HepG2 (cell line): ENCODE results near the gene OR5H2. TPM values are rescaled to one million over a fixed set of nuclear protein-coding genes. Genes with fewer than 3 reads are reported as not detected.
A peak's percentile ranks its signal among the peaks of the same experiment; 100 is the strongest.

Experiments
- ATAC-seq: fragments of 200-7000 bp; cut with Tn5 transposase; 3 replicates; pipeline ENCODE4 v1.9.1; 2020; ENCODE audit warnings: mild to moderate bottlenecking, moderate library complexity
- BruUV-seq: library from RNA; stranded (reverse); fragments of 400-500 nt; replicated peaks from 2 replicates; lab custom pipeline; 2021; lab: Mats Ljungman, UMichigan
- CTCF ChIA-PET: fragments of 300-600 bp; formaldehyde crosslinking; extraction: SDS; loops from one replicate; lab custom pipeline; 2021; ENCODE audit warnings: low total read pairs, inconsistent platforms, low intra/inter-chr PET ratio; lab: Yijun Ruan, JAX
- POLR2A ChIA-PET: fragments of 350-600 bp; sonication (Branson Sonifier 250); formaldehyde crosslinking; loops from one replicate; lab custom pipeline; 2020; ENCODE audit warnings: antibody characterized with exemption, inconsistent platforms; lab: Yijun Ruan, JAX
- DNase-seq: peaks from one replicate; pipeline ENCODE4 v3.0.0-alpha.2; 2015; ENCODE audit warnings: low spot score
- FAIRE-seq: peaks from 3 replicates; lab custom pipeline; 2011; peaks lifted over from hg19 to GRCh38; lab: Jason Lieb, UNC
- H2AFZ ChIP-seq: one replicate; pipeline ENCODE4 v1.6.1; 2011; ENCODE audit warnings: low read length, inconsistent platforms
- H3K27ac ChIP-seq: fragments of 300-600 bp; 3 replicates; pipeline ENCODE4 v1.8.0; 2011; ENCODE audit warnings: mixed run types, mild to moderate bottlenecking, mixed read lengths, low read length, inconsistent platforms; ENCODE audit not compliant: insufficient read depth; ENCODE audit errors: extremely low read length
- H3K27me3 ChIP-seq, 2 experiments: fragments of 200-600 bp in 1 of 2; 2 replicates in 1 of 2; 3 replicates in 1 of 2; pipeline versions ENCODE4 v1.6.0 to v1.8.0; 2011; ENCODE audit warnings: low read length in 2 of 2, mild to moderate bottlenecking in 2 of 2, moderate library complexity in 2 of 2, inconsistent platforms in 1 of 2; ENCODE audit not compliant: insufficient read depth in 2 of 2, control insufficient read depth in 1 of 2
- H3K36me3 ChIP-seq, 2 experiments: fragments of 200-600 bp in 1 of 2; replicated peaks in 1 of 2; 2 replicates in 1 of 2; 3 replicates in 1 of 2; pipeline versions ENCODE4 v1.5.1 to v1.8.0; 2011; ENCODE audit warnings: low read length in 2 of 2, inconsistent platforms in 1 of 2; ENCODE audit not compliant: insufficient read depth in 2 of 2, control insufficient read depth in 1 of 2
- H3K4me1 ChIP-seq: 2 replicates; pipeline ENCODE4 v1.5.1; 2012; ENCODE audit warnings: low read length, inconsistent platforms; ENCODE audit not compliant: insufficient read depth
- H3K4me2 ChIP-seq: 2 replicates; pipeline ENCODE4 v1.6.0; 2011; ENCODE audit warnings: low read depth, low read length, inconsistent platforms
- H3K4me3 ChIP-seq, 3 experiments: fragments of 200-600 bp in 1 of 3; sonication (generic), shearing (Covaris generic) in 1 of 3; replicated peaks in 1 of 3; 2 replicates each; pipeline ENCODE4 v1.5.1; 2011 to 2016; ENCODE audit warnings: low read length in 3 of 3, inconsistent platforms in 2 of 3, low read depth in 2 of 3, mild to moderate bottlenecking in 2 of 3, control low read depth in 1 of 3, mixed read lengths in 1 of 3; ENCODE audit not compliant: insufficient read depth in 1 of 3
- H3K79me2 ChIP-seq: one replicate; pipeline ENCODE4 v1.6.1; 2011; ENCODE audit warnings: low read length, inconsistent platforms; ENCODE audit not compliant: insufficient read depth
- H3K9ac ChIP-seq: 2 replicates; pipeline ENCODE4 v1.6.0; 2011; ENCODE audit warnings: mild to moderate bottlenecking, low read depth, low read length, inconsistent platforms; ENCODE audit not compliant: insufficient read depth
- H3K9me3 ChIP-seq: 2 replicates; pipeline ENCODE4 v1.5.1; 2012; ENCODE audit warnings: mild to moderate bottlenecking, low read length
- H4K20me1 ChIP-seq: 2 replicates; pipeline ENCODE4 v1.6.0; 2011; ENCODE audit warnings: inconsistent platforms, mild to moderate bottlenecking, low read length, moderate library complexity; ENCODE audit not compliant: insufficient read depth
- FIP1L1 ChIP-seq: fragments of 200-400 bp; formaldehyde crosslinking; IDR thresholded peaks from 2 replicates; pipeline ENCODE4 v1.6.1; 2018; ENCODE audit warnings: low read depth, mild to moderate bottlenecking, low read length, moderate library complexity, borderline replicate concordance; ENCODE audit not compliant: insufficient read depth
- KAT8 ChIP-seq: IDR thresholded peaks from 2 replicates; pipeline ENCODE4 v1.6.1; 2016; ENCODE audit warnings: missing genetic modification reagents, missing compliant biosample characterization
- NR2F6 ChIP-seq, 2 experiments: IDR thresholded peaks; 2 replicates each; pipeline ENCODE4 v1.6.1; 2016; ENCODE audit warnings: antibody characterized with exemption in 1 of 2, mild to moderate bottlenecking in 1 of 2
- RFXANK ChIP-seq: IDR thresholded peaks from 2 replicates; pipeline ENCODE4 v1.6.1; 2016
- TEAD3 ChIP-seq: optimal IDR thresholded peaks from 2 replicates; pipeline ENCODE3; 2016; ENCODE audit warnings: borderline replicate concordance
- ZNF343 ChIP-seq: sonication (generic); formaldehyde crosslinking; IDR thresholded peaks from 2 replicates; pipeline ENCODE4 v1.4.0; 2020; ENCODE audit warnings: mild to moderate bottlenecking, missing genetic modification reagents
- ZNF350 ChIP-seq: sonication (generic); formaldehyde crosslinking; IDR thresholded peaks from 2 replicates; pipeline ENCODE4 v1.4.0; 2020; ENCODE audit warnings: mild to moderate bottlenecking, low read depth, missing genetic modification reagents, borderline replicate concordance
- ZNF577 ChIP-seq: sonication (generic); formaldehyde crosslinking; IDR thresholded peaks from 2 replicates; pipeline ENCODE4 v1.4.0; 2020; ENCODE audit warnings: mild to moderate bottlenecking, low read depth, missing genetic modification reagents, borderline replicate concordance
- ZNF737 ChIP-seq: sonication (generic); formaldehyde crosslinking; IDR thresholded peaks from 2 replicates; pipeline ENCODE4 v1.5.0; 2020; ENCODE audit warnings: missing genetic modification reagents, mild to moderate bottlenecking, borderline replicate concordance
- ZNF878 ChIP-seq: sonication (generic); formaldehyde crosslinking; IDR thresholded peaks from 2 replicates; pipeline ENCODE4 v1.8.1; 2023; ENCODE audit warnings: mild to moderate bottlenecking, missing genetic modification reagents, moderate library complexity
- WGBS: methylation state at CpG from one replicate; pipeline ENCODE4 v1.1.6; 2017; ENCODE audit warnings: low lambda C conversion rate; 5-methylcytosine and 5-hydroxymethylcytosine counted together
- in situ Hi-C: cut with HindIII; loops from 2 replicates; pipeline ENCODE4 v1.10.0; 2017; ENCODE audit warnings: low pct_unique_long_range_greater_than_20kb; ENCODE audit not compliant: extremely low pct_ligation_motif_present
- intact Hi-C: fragments of 100-400 bp; cut with micrococcal nuclease; formaldehyde crosslinking; loops from one replicate; pipeline ENCODE4 v1.10.0; 2022; ENCODE audit not compliant: unreplicated experiment
- polyA plus RNA-seq, 8 experiments: library from polyadenylated mRNA; depleted of rRNA in 3 of 8; stranded (reverse) in 7 of 8; unstranded in 1 of 8; fragments of >200 nt; fragmentation: Illumina TruSeq in 4 of 8; extraction: Trizol in 4 of 8; gene quantifications; 2 replicates each; pipeline versions ENCODE4 v1.2.1 to v1.2.3, GENCODE V29; 2011 to 2016; ENCODE audit warnings: low read depth in 4 of 8, missing spikeins in 1 of 8, mixed read lengths in 1 of 8; ENCODE audit not compliant: insufficient read depth in 1 of 8
- total RNA-seq, 5 experiments: library from RNA; depleted of rRNA; stranded (reverse); fragments of >200 nt; fragmentation: Illumina TruSeq; extraction: Trizol; gene quantifications; 2 replicates each; pipeline ENCODE4 v1.2.3, GENCODE V29; 2016; ENCODE audit warnings: low read depth in 1 of 5

The OR5H2 gene
- total and polyA plus RNA-seq, 2 of the 13 experiments (the other 11 are each of a cell fraction or from before 2014, with no cell fraction given), result not detected

GRCh38 chr3:98274914-98275313 lies 7.4 kb upstream of the OR5H2 start:
- ChIA-PET CTCF (no interaction called here), POLR2A (no interaction called here)
- TF ChIP-seq ZNF737 (no peak), ZNF343 (CRISPR knock-in tag) (no peak), FIP1L1 (no peak), ZNF878 (CRISPR knock-in tag) (no peak), ZNF577 (no peak), RFXANK (CRISPR knock-in tag) (no peak), ZNF350 (no peak), KAT8 (CRISPR knock-in tag) (no peak)
- Histone ChIP-seq H3K27ac (no peak overlapping the region), H4K20me1 (no peaks in the 10 kb centered on the region), H2AFZ (no peak overlapping the region), H3K79me2 (no peaks in the 10 kb centered on the region), H3K4me1 (no peaks in the 10 kb centered on the region), H3K9me3 (peaks cover 6% of the 10 kb centered on the region; the same call in 1 of the 2 replicates), H3K4me3 (no peak overlapping the region), H3K9ac (no peak overlapping the region), H3K4me2 (no peak overlapping the region), H3K27me3 (no peaks in the 10 kb centered on the region; a peak in 1 of 5 replicates), H3K36me3 (no peaks in the 10 kb centered on the region)
- FAIRE-seq (no peak), ATAC-seq (no peak), DNase-seq (no peak)
- no TSS peak for BruUV-seq
- intact Hi-C loops (no loop called here), in situ Hi-C loops (no loop called here)
- 43% methylated on average over 3 of the region's 3 CpGs for WGBS

GRCh38 chr3:98290916-98291315 lies 8.6 kb downstream of the OR5H2 start:
- no peak overlapping the region for H3K9ac ChIP-seq
- no peaks in the 10 kb centered on the region for H3K27me3 ChIP-seq
- DNase-seq, result no peak
- H3K4me3 ChIP-seq, result peak overlapping the region in 1 of 3 experiments; percentile 56; a peak in 2 of 6 replicates
- intact Hi-C loops (no loop called here), in situ Hi-C loops (no loop called here)
- TF ChIP-seq NR2F6 (IDR thresholded peaks at IDR 0.05), result peak; percentile 12; the same call in 1 of the 2 replicates
- TF ChIP-seq NR2F6 (CRISPR knock-in tag; IDR thresholded peaks at IDR 0.05), result no peak
- TF ChIP-seq TEAD3 (CRISPR knock-in tag), result no peak
- TF ChIP-seq, all 625 proteins: peak for 1
- H3K9me3 ChIP-seq, result no peaks in the 10 kb centered on the region
- 14% methylated on average over 1 of the region's 1 CpG for WGBS
- H2AFZ ChIP-seq, result peak overlapping the region; percentile 31
- no peaks in the 10 kb centered on the region for H3K79me2 ChIP-seq
- FAIRE-seq, result no peak
- no peaks in the 10 kb centered on the region for H3K36me3 ChIP-seq
- no peaks in the 10 kb centered on the region for H4K20me1 ChIP-seq
- H3K27ac ChIP-seq, result no peak overlapping the region
- ATAC-seq, result no peak; the same call in 2 of the 3 replicates
- POLR2A ChIA-PET, result no interaction called here
- H3K4me1 ChIP-seq, result peaks cover 22% of the 10 kb centered on the region
- no TSS peak for BruUV-seq
- peak overlapping the region; percentile 78 for H3K4me2 ChIP-seq
- CTCF ChIA-PET, result no interaction called here
